ENCODE results near the gene TMIE.

TMIE gene

GRCh38 chr3:46709721-46710120, 8.5 kb downstream of the TMIE start:
- DNase-seq = no peak

DNA sequence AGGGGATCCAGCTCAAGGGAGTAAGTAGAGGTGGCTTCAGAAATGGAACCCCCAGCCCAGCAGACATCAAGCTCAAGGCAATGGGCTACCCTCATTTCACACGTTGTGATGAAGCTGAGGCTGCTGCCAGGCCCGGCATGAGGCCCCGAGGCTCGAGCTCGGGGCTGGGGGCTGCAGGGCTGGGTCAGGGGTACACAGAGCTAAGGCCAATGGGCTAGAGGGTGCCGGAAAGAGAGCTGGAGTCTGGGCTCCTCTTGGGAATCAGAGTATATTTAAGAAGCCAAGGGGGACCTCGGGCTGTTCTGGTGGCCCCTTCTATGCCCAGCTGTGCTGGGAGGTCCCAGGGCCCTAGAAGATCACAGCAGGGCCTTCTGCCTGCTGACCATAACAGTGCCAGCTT, 9.0 kb downstream of the TMIE start:
- DNase-seq = no peak

- no peak for DNase-seq
These were observed 9.6 kb downstream of the TMIE start for GRCh38 chr3:46710671-46711295.

GRCh38 chr3:46711305-46711704, 10.1 kb downstream of the TMIE start:
- DNase-seq = no peak

DNA sequence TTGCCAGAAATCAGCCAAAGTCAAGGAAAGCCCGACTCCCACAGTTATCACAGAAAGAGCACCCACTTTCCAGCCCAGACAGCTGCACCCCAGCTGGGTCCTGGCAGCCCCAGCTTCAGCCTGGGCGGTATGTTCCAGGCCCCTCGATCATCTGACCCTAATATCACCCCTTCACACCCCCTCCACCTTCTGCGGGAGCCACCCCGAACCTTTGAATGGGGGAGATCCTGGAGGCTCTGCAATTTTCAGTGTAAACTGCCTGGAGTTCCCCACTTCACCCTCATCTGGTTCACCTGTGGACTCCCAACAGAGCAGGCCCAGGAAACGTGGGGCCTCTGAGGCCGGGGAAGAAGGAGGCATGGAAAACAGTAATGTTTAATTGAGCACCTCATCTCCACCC, 10.6 kb downstream of the TMIE start:
- no peak for DNase-seq

GRCh38 chr3:46712191-46713049, 11.2 kb downstream of the TMIE start:
- no peak for DNase-seq

GRCh38 chr3:46713050-46713897, 12.1 kb downstream of the TMIE start:
- no peak for DNase-seq

- DNase-seq = no peak
These were observed 12.8 kb downstream of the TMIE start for GRCh38 chr3:46713898-46714552.

DNA sequence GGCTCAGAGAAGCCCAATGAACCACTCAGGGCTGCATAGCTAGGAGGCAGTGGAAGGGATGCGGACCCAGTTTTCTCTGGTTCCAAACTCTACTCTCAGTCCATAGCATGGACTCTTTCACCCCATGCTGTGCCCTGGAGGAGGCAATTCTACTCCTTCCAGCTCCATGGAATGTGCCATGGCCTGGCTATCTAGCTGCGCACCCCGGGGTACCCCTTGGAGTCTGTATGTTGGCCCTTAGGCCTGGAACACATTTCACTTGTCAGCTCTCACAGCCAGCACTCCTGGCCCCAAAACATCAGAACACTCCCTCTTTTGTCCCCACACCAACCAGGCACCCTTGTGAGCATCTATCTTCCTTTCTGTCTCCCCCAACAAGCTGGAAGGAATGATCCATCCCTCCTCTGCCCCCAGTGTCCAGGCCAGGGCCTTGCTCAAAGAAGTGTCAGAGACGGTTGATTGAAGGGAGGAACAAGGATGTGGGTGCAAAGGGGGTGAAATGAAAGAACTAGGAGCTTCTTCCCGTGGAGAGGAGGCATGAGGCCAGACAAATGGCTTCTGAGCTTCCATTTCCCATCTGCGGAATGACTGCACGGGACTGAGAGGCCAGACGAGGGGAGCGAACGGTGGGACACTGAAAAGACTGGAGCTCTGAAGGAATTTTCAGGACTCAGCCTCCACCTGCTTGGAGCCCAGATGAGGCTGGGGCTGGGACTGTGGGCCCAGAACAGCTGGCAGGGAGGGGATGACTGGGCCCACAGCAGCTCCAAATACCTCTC, 13.7 kb downstream of the TMIE start:
- DNase-seq = no peak

DNA sequence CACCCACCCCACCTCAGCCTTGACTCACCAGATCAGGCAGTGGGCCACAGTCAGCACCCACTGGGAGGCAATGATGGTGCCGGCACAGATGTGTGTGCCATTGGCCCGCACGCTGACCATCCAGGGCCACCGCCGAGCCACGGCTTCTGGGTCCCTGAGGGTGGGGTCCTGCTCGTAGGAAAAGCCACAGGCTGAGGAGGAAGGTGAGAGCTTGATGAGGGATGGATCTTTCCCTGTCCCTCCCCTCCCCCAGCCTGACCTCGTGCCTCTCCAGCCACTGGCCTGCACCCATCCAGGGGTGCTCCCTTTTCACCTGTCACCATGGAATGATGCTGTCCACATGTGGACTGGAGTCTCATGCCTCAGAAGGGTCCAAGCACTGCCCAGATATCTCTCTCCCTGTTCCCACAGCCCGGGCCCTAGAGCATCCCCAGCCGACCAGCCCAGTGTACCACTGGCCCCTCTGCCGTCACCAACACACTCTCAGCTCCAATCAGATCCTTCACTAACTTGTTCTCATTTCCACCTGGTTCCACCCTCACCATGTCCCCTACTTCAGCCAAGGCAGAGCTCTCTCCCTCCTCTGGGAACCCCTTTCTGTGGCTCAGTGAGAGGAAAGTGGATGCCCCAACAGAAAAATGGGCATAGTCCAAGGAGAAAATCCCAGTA, 14.4 kb downstream of the TMIE start:
- DNase-seq = no peak

GRCh38 chr3:46716461-46717441, 15.6 kb downstream of the TMIE start:
- DNase-seq = no peak

GRCh38 chr3:46717447-46718231, 16.4 kb downstream of the TMIE start, which contains the start of gene PRSS50:
Gene PRSS50 (minus strand): TSS chr3:46717869. CDS start chr3:46717824, 45 bp downstream.
- no peak for DNase-seq

GRCh38 chr3:46719044-46719565, 17.9 kb downstream of the TMIE start:
- no peak for DNase-seq

DNA sequence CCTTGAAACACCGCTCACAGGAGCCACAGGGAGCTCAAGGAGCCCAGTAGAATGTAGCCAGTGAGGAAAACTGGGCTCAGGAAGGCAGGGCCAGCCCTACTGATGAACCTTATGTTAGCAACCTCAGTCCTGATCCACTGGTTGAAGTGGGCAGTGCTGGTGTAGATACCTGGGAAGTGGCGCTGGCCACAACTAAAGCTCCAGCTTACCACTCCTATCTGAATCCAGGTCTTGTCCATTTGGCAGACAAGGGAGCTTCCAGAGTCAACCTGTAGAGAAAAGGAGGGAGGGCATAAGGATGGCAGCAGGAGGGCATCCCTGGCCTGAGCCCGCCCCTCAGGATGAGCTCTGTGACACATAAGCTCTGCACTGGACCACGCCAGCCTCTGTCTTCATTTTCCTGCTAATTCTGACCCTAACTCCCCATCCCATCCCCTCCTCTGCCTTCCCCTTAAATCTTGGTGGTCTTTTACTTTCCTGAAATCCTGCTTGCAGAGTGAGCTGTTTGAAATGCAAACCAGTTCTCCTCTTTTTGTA, 18.6 kb downstream of the TMIE start:
- DNase-seq = no peak

DNA sequence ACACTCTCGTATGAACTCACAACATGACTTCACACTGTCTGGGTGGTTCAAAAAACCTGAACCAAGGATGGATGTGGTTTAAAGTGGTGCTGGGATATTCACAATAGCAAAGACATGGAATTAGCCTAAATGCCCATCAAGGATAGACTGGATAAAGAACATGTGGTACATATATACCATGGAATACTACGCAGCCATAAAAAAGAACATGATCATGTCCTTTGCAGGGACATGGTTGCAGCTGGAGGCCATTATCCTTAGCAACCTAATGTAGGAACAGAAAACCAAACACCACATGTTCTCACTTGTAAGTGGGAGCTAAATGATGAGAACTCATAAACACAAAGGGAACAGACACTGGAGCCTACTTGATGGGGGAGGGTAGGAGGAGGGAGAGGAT, 19.8 kb downstream of the TMIE start:
- DNase-seq = no peak

DNA sequence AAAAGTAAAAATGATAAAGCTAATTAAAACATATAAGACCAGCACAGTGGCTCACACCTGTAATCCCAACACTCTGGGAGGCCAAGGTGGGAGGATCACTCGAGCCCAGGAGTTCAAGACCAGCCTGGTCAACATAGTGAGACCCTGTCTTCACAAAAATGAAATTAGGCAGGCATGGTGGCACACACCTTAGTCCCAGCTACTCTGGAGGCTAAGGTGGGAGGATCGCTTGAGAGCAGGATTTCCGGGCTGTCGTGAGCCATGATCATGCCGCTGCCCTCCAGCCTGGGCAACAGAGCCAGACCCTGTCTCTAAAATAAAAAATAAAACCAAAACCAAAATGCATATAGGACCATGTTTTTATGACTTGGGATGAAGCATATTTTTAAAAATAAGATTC, 21.3 kb downstream of the TMIE start:
- no peak for DNase-seq

- DNase-seq = no peak
These were observed 23.2 kb downstream of the TMIE start for GRCh38 chr3:46724424-46724823.

GRCh38 chr3:46725621-46726314, 24.6 kb downstream of the TMIE start:
- DNase-seq = no peak
